MM.1S (cell line): ENCODE results near the gene MINDY4.

Experiments used
- CTCF ChIP-seq: fragments of 300-600 bp; sonication (generic); IDR thresholded peaks from 2 replicates; pipeline ENCODE4 v1.5.1; 2016; ENCODE audit warnings: antibody characterized with exemption, low read length, mixed read lengths
- EZH2 ChIP-seq: fragments of 300-600 bp; sonication (generic); optimal IDR thresholded peaks from 2 replicates; pipeline ENCODE3; 2017; ENCODE audit warnings: low read depth, mild to moderate bottlenecking, antibody characterized with exemption, low read length, mixed read lengths
- EZH2phosphoT487 ChIP-seq: fragments of 300-600 bp; sonication (generic); IDR thresholded peaks from 2 replicates; pipeline ENCODE4 v1.6.1; 2018; ENCODE audit warnings: antibody characterized with exemption, low read length

- TF ChIP-seq CTCF (no peak), EZH2 (no peak), EZH2phosphoT487 (no peak)
These were observed 151.4 kb downstream of the MINDY4 start for GRCh38 chr7:30922596-30922995.
